Measurements from ENCODE around the gene PARP4.
"Not testable (repeated sequence)": the region's sequence is repeated elsewhere in the genome, so short reads cannot be mapped to it uniquely, and the experiment has no call there.

DNA sequence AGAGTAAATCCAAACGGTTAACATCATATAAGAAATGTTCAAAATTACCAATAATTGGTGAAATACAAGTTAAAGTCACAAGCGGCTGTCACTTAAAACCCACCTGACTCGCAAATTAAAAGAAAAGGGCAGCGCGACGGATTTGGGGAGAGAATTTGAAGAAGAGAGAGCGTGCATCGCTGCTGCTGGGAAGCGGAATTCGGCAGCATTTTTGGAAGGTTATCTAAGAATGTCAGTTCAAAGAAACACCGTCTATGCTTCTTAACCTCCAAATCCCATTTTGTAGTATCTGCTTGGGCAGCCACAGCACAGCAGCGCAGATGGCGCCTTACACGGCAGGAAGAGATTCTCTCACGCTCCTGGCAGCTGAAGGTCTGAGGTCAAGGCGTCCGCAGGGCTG lies 128.5 kb downstream of the PARP4 start:
- TF ChIP-seq POLR2A (IDR thresholded peaks at IDR 0.05): not testable (repeated sequence)
- TF ChIP-seq, protein P1, sequence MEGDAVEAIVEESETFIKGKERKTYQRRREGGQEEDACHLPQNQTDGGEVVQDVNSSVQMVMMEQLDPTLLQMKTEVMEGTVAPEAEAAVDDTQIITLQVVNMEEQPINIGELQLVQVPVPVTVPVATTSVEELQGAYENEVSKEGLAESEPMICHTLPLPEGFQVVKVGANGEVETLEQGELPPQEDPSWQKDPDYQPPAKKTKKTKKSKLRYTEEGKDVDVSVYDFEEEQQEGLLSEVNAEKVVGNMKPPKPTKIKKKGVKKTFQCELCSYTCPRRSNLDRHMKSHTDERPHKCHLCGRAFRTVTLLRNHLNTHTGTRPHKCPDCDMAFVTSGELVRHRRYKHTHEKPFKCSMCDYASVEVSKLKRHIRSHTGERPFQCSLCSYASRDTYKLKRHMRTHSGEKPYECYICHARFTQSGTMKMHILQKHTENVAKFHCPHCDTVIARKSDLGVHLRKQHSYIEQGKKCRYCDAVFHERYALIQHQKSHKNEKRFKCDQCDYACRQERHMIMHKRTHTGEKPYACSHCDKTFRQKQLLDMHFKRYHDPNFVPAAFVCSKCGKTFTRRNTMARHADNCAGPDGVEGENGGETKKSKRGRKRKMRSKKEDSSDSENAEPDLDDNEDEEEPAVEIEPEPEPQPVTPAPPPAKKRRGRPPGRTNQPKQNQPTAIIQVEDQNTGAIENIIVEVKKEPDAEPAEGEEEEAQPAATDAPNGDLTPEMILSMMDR (IDR thresholded peaks at IDR 0.05 in 4 of 5, conservative IDR thresholded peaks at IDR 0.05 in 1 of 5): not testable (repeated sequence)

Data from gastrocnemius medialis (tissue), 4 donors.